Ramos (cell line): ENCODE results near the gene BTBD9.

Experiments used
- in situ Hi-C: fragments of 300-500 bp; cut with MboI; formaldehyde crosslinking; loops from one replicate; pipeline ENCODE4 v1.14.3; 2022; ENCODE audit warnings: low sequenced_read_pairs; ENCODE audit not compliant: unreplicated experiment

BTBD9 gene

DNA sequence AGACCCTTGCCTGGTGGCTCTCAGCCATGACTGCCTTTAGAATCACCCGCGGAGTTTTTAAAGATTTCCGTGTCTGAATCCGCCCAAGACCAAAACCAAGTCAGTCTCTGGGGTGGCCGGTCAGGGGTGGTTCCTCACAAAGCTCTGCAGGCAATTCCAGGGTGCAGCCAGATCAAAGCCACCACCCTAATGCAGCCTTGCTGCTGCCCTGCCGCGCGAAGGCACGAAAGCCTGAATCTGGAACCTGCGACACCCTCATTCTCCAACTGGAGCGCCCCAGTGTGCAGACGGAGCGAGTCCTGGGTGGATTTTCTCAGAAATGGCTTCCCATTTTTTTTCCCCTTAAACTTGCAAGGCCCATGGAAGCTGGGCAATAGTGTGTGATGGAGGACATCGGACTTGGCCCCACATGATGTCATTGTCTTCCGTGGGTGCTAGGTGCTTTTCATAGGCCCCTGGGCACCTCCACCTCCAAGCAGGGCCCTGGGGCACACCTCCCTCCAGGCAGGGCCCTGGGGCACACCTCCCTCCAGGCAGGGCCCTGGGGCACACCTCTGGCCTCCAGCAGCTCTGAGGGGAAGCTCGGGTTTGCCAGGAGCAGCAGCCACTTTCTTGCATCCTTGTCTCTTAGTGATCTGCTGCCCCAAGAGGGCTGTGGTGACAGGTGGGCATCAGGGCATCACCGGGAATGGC lies 477.1 kb downstream of the BTBD9 start:
- in situ Hi-C loops = no loop called here

DNA sequence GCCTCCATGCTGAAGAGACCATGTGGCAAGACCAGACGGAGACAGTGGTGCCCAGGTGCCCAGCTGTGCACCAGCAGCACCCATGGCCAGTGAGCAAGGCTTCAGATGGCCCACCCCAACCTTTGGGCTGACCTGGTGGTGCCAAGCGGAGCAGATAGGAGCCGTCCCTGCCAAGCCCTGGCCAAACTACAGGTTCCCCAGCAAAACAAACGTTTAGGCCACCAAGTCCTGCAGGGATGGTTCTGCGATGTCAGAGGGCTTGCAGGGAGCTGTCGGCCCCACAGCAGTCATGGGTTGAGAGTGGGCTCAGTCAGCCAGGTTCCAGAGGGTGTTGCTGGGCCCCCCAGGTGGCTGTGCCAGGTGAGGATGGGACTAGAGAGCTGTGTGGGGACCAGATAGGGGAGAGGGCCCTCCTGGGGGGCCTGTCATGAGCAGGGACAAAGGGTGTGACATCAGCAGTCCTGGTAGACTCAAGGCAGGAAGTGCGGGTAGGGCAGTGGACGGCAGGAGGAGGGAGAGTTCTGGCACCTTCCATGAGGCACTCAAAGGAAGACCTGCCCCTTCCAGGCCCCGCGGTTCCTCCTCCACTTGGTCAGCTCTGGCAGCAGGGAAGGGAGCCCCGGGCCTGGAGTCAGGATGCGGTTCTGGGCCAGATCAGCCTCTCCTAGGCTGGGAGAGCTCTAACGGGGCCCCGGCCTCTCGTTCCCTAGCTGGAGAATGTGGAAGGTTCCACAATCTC lies 477.8 kb downstream of the BTBD9 start:
- in situ Hi-C loops = no loop called here

DNA sequence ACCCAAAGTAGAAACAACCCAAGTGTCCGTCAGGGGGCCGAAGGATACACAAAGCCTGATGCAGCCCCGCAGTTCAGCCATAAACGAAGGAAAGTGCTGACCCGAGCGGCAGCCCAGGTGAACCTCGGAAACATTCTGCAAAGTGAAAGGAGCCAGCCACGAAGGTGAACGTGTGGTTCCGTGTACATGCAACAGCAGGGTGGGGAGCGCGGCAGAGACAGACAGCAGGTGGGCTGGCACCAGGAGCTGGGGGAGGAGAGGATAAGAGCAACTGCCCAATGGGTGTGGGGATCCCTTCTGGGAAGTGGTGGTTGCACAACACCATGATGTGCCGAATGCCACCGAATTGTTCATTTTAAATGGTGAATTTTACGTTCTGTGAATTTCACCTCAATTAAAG lies 478.4 kb downstream of the BTBD9 start:
- in situ Hi-C loops = no loop called here

- in situ Hi-C loops = no loop called here
These were observed 478.9 kb downstream of the BTBD9 start for GRCh38 chr6:38160831-38161230.

DNA sequence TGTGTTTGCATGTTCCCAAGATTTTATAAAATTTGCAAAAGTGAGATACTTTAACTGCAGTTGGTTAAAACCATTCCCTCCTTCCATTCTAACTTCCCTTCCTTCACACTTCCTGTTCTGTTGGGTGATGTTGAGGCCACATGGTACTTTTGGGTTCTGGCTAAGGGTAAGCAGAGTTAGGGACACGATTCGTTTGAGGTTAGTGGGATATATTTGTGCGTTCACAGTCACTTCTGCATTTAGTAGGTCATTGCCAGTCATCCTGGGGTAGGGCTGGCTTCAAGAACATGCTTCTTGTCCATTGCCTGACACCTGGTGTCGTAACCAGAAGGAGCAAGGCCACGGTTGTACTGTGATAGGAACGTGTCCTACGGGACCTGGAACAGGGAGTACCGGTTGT lies 480.1 kb downstream of the BTBD9 start:
- in situ Hi-C loops = no loop called here

- in situ Hi-C loops = no loop called here
These were observed 480.9 kb downstream of the BTBD9 start for GRCh38 chr6:38158762-38159350.

GRCh38 chr6:38157905-38158304 lies 481.8 kb downstream of the BTBD9 start:
- in situ Hi-C loops = no loop called here

DNA sequence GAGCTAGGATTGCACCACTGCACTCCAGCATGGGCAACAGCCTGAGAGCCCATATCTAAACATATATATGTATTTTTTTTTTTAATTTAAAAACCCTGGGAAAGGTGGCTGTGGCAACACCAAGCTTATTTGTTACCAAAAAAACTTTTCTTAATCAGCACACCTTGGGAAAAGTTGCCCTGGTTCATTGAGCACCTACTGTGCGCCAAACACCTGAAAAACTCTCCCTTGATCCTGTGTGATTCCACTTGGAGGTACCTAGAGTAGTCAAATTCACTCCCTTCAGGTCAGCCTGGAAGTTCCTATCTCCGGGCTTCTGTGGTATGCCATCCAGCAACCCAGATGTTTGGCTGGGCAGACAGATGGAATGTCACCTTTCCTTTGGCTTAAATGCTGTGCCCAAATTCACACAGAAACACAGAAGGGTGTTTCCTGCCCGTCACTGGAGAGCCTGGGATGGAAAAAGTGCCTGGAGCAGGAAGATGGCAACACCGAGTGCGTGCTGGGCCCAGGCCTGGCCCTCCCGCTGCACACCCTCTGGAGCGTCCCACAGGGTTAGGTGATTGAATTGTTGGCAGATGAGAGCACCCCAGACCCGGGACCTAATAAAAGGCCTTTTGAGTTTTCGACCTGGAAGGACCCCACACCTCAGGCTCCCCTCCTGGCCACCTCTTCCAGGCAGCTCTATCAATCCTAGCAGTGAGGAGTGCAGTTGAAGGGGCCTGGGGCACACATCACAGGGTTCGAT lies 482.7 kb downstream of the BTBD9 start:
- in situ Hi-C loops = no loop called here

DNA sequence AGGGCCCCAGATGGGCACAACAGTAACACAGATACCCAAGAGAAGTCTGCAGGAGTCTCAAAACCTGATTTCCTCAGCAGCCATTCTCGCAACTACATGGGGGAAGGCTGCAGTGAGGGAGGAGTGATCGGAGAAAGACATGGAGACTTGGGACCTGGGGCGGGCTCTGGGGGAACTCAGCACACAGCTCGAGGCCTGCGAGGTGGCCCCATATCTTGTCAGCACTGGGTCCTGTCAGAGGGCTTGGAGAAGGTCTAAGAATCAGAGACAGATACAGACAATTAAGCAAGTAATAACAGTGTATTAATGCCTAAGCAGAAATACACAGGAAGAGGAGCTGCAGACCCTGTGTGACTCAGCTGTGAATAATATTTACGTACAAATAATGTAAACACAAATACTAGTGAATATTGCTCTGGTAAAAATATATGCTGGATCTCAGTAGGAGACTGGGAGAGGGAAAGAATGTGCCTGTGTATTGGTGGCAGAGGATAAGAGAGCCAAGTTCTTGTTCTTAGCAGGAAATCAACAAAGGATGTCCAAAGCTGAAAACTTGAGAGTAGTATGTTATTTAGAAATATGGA lies 484.0 kb downstream of the BTBD9 start:
- in situ Hi-C loops = no loop called here

DNA sequence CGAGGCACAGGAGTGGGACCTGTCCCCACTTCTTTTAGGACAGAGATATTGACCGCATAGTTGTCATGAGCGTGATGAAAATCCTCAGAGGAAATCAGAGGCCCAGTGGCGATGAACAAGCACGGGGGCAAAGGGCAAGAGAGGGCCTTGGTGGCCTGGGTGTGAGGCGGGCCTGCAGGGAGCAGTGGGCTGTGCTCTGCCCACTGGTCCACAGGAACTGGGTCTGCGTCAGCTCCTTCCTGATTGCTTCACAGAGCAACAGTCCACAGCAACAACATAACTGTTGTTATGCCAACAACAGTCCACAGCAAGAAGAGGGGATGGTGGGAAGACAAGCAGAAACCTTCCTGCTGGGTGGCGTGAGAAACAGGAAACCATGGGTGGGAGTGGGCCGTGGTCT lies 484.6 kb downstream of the BTBD9 start:
- in situ Hi-C loops = no loop called here

DNA sequence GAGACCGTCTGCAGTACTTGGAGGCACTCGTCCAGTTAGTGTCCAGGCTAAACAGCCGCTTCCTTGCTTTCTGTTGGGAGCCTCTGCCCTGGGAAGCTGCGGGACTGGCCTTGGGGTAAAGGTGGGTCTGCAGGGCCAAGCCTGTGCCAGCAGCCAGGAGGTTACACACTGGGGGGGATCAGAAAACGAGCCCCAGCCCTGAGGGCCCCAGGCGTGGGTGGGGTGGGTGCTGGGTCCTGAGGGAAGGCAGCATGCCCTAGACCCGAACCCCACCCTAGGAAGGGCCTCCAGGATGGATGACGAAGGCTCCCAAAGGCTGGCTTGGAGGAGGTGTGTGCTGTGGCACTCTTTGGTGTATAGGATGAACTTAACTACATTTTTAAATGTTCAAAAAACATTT lies 485.0 kb downstream of the BTBD9 start:
- in situ Hi-C loops = no loop called here

GRCh38 chr6:38153798-38154345 lies 485.9 kb downstream of the BTBD9 start:
- in situ Hi-C loops = no loop called here

DNA sequence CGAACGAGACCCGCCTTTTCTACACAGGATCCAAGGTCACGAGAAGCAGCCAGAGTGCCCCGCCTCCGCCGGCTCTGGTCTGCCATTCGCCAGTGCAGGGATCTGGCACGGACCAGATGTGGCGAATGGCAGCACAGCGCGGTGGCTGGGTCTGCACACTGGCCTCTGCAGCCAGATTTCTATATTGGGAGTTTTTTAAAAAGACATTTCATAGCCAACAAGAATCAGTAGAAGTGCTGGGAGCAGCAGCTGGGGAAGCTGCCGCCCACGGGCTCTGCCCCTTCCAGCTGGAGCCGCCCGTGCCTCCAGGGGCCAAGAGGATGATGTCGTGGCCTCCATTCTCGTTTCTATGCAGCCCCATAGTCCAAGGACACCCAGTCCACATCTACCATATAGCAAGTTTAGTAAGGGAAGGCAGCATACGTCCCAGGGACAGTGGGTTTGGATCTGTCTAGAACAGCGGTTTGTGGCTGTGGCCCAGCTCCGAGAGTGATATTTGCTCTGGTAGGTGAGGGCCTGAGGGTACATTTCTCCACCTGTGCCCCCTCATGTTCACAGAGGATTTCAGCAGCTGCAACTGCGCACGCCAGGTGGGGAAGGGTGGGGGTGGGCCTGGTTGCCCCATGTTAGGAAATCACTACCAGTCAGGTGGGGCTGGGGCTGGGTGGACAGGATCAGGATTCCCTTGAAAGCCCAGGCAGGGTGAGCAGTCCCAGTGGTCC lies 486.5 kb downstream of the BTBD9 start:
- in situ Hi-C loops = no loop called here

GRCh38 chr6:38152620-38153019 lies 487.1 kb downstream of the BTBD9 start:
- in situ Hi-C loops = no loop called here

- in situ Hi-C loops = no loop called here
These were observed 487.9 kb downstream of the BTBD9 start for GRCh38 chr6:38151580-38152500.

DNA sequence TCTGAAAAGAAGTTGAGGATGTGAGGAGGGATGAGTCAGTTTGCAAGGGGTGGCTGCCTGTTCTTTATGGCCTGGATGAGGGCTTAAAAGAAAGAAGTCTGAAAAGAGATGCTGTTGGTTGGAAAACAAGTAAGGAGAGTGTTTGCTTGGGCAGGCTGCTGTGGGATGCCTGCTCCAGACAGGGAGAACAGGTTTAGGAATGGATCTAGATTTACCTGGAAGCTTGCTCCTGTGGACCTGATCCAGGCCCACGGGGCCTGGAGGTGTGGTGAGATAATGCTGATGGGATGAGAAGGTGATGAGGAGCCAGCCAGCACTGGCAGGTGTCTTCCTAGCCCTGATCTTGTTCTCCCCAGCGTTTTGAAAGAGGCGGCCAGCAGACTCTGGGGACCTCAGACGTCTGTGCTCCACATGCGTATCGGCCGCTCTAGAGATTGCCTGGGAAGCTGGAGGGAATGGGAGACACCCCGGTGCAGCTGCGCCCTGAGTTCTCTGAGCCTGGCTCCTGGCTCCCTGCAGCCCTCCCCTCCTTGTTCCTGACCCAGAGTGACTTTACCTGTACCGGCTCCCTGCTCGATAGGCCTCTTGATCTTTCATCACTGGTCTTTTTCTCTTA lies 488.9 kb downstream of the BTBD9 start:
- in situ Hi-C loops = no loop called here

- in situ Hi-C loops = no loop called here
These were observed 489.7 kb downstream of the BTBD9 start for GRCh38 chr6:38150021-38150420.

- in situ Hi-C loops = no loop called here
These were observed 490.2 kb downstream of the BTBD9 start for GRCh38 chr6:38149531-38149930.
